ENCODE data around the gene RSPH1. TPM values are rescaled to one million over a fixed set of nuclear protein-coding genes. Genes with fewer than 3 reads are reported as not detected.

The RSPH1 gene
- total RNA-seq, 1 experiment from 2014 or later: 0.31 TPM

DNA sequence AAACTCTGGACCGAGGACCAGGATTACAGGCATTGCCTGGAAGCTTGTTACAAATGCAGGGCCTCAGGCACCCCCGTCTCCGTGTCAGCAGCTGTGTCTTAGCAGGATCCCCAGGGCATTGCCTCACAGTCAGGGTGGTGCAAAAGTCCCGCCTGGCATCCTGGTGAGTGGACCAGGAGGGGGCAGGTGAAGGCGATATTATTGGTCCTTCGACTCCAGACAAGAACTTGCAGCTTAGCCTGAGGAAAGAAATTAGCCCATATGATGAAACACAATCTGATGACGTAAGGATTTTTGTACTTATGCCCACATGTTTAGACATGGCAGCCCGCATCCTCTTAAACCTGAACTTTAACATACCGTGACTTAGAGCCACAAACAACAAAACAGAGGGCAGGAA, 40.8 kb downstream of the RSPH1 start:
- H3K9me3 ChIP-seq (ENCODE audit: control insufficient read depth, low read depth, low read length): no peaks in the 10 kb centered on the region
- Mint-ChIP-seq H3K4me1 (peaks cover 18 to 21% of the 10 kb centered on the region in 2 experiments), H3K4me3 (no peak overlapping the region), H3K27ac (no peak overlapping the region), H3K27me3 (ENCODE audit: low read depth) (peaks cover 4% of the 10 kb centered on the region; the same call in 1 of the 2 replicates), H3K9me3 (peaks cover 4 to 8% of the 10 kb centered on the region in 2 experiments; a peak in 4 of 5 replicates), H3K36me3 (ENCODE audit: insufficient read depth in 1 of 3, low read depth in 3 of 3) (peaks cover 0 to 2% (median 0%) of the 10 kb centered on the region in 3 experiments; a peak in 1 of 7 replicates)
- H2BK5ac ChIP-seq (ENCODE audit: insufficient read length, low read length): no peak overlapping the region
- no peak overlapping the region for H2BK15ac ChIP-seq (ENCODE audit: low read depth, low read length)
- no peak overlapping the region for H3K27ac ChIP-seq (ENCODE audit: insufficient read length, low read depth, low read length)
- no peak overlapping the region for H4K91ac ChIP-seq (ENCODE audit: insufficient read length, low read depth, low read length)
- H3K18ac ChIP-seq (ENCODE audit: insufficient read length, low read depth, low read length): no peak overlapping the region
- no peaks in the 10 kb centered on the region for H3K79me1 ChIP-seq (ENCODE audit: insufficient read depth, low read depth, low read length, poor library complexity, severe bottlenecking)
- no peak overlapping the region for H3K14ac ChIP-seq (ENCODE audit: insufficient read depth, low read length)
- no peaks in the 10 kb centered on the region for H3K23me2 ChIP-seq (ENCODE audit: insufficient read length, low read depth, low read length, poor library complexity, severe bottlenecking)
- no peaks in the 10 kb centered on the region for H3K79me2 ChIP-seq (ENCODE audit: insufficient read depth, low read length)
- no peak overlapping the region for H3K23ac ChIP-seq (ENCODE audit: insufficient read length, low read depth, low read length)
- H4K5ac ChIP-seq (ENCODE audit: insufficient read length, low read depth, low read length): no peak overlapping the region
- no CpG with 5 or more reads among the region's 9 CpGs for WGBS (ENCODE audit: extremely low coverage, insufficient read length, low lambda C conversion rate)
- H3T11ph ChIP-seq (ENCODE audit: low read length): no peak overlapping the region
- no peak overlapping the region for H2BK120ac ChIP-seq (ENCODE audit: low read depth, low read length, poor library complexity, severe bottlenecking)
- H2AK5ac ChIP-seq (ENCODE audit: insufficient read length, low read length): no peak overlapping the region
- no peak overlapping the region for H3K9ac ChIP-seq (ENCODE audit: extremely low read depth, insufficient read length, low read length)
- H3K4ac ChIP-seq (ENCODE audit: low read depth, low read length): no peak overlapping the region
- H3K27me3 ChIP-seq (ENCODE audit: insufficient read depth, low read length): no peaks in the 10 kb centered on the region
- H3K4me1 ChIP-seq (ENCODE audit: insufficient read depth, low read length): no peaks in the 10 kb centered on the region
- H2BK12ac ChIP-seq (ENCODE audit: insufficient read length, low read depth, low read length): no peak overlapping the region
- H4K8ac ChIP-seq (replicated peaks; ENCODE audit: insufficient read length, low read depth, low read length): no peak overlapping the region
- H4K20me1 ChIP-seq (ENCODE audit: control insufficient read depth, insufficient read depth, insufficient read length): no peaks in the 10 kb centered on the region
- no peak overlapping the region for H2BK20ac ChIP-seq (ENCODE audit: low read depth, low read length, poor library complexity, severe bottlenecking)
- no peak overlapping the region for H3K4me2 ChIP-seq (ENCODE audit: insufficient read depth, insufficient read length, low read length)
- no peak overlapping the region for H2AFZ ChIP-seq (ENCODE audit: low read length)
- TF ChIP-seq, protein P1, sequence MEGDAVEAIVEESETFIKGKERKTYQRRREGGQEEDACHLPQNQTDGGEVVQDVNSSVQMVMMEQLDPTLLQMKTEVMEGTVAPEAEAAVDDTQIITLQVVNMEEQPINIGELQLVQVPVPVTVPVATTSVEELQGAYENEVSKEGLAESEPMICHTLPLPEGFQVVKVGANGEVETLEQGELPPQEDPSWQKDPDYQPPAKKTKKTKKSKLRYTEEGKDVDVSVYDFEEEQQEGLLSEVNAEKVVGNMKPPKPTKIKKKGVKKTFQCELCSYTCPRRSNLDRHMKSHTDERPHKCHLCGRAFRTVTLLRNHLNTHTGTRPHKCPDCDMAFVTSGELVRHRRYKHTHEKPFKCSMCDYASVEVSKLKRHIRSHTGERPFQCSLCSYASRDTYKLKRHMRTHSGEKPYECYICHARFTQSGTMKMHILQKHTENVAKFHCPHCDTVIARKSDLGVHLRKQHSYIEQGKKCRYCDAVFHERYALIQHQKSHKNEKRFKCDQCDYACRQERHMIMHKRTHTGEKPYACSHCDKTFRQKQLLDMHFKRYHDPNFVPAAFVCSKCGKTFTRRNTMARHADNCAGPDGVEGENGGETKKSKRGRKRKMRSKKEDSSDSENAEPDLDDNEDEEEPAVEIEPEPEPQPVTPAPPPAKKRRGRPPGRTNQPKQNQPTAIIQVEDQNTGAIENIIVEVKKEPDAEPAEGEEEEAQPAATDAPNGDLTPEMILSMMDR (conservative IDR thresholded peaks at IDR 0.05): no peak
- no peak overlapping the region for H3K56ac ChIP-seq (ENCODE audit: insufficient read length, low read depth, low read length)
- DNase-seq: no peak

All from H9 (cell line).